ENCODE data around the gene AP2A2.

- TF ChIP-seq POLR2A (IDR thresholded peaks at IDR 0.05) (no peak), CTCF (IDR thresholded peaks at IDR 0.05) (no peak)
These were observed 85.1 kb downstream of the AP2A2 start for GRCh38 chr11:1010551-1011319.

Data from prostate gland (tissue), 2 donors.